Measurements from ENCODE around the gene USP25.

DNA sequence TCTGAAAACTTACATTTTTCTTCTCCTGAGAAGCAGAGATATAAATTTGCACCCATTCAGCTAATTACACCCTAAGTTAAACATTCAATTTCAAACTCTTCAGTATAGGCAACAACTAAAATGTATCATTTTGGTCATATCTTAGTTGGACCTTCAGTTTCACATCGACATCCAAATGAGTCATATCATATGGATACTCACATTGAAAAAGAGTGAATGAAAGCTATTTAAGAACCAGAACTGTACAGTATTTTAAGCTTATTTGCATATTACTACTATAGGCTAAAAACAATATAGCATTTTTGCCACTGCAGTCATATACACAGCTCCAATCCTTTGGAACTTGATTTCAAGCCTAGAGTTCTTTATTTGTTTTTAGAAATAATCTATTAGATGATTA is 33.6 kb downstream of the USP25 start:
- TF ChIP-seq EZH2 (IDR thresholded peaks at IDR 0.05) (no peak), POLR2AphosphoS5 (IDR thresholded peaks at IDR 0.05; ENCODE audit: borderline replicate concordance, low read depth, low read length) (no peak)
